GM13976 (cell line): Measurements from ENCODE around the gene CDK5RAP1.

Source experiments
- DNase-seq: peaks from one replicate; pipeline ENCODE4 v3.0.0; 2012; ENCODE audit warnings: low spot score
- in situ Hi-C: fragments of 300-500 bp; cut with MboI; formaldehyde crosslinking; loops from one replicate; pipeline ENCODE4 v1.12.0; 2022; ENCODE audit warnings: low sequenced_read_pairs, mixed read lengths, inconsistent platforms; ENCODE audit not compliant: unreplicated experiment
- TF ChIP-seq, protein P1 (sequence below): IDR thresholded peaks from 2 replicates; pipeline ENCODE4 v1.5.1; 2012; ENCODE audit warnings: borderline replicate concordance, mild to moderate bottlenecking; ENCODE audit not compliant: insufficient read depth; ENCODE audit errors: extremely low read depth, missing control alignments, control extremely low read depth

CDK5RAP1 gene

DNA sequence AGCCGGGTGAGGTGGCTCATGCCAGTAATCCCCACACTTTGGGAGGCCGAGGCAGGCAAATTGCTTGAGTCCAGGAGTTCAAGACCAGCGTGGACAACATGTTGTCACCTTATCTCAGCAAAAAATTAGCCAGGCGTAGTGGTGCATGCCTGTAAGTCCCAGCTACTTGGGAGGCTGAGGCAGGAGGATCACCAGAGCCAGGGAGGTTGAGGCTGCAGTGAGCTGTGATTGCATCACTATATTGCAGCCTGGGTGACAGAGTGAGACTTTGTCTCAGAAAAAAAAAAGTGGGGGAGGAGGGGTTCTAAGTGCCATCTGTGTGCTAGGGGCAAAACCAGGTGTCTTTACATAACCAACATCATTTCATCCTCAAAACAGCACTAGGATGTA, 48.3 kb downstream of the CDK5RAP1 start:
- in situ Hi-C loops = no loop called here
- TF ChIP-seq, protein P1, sequence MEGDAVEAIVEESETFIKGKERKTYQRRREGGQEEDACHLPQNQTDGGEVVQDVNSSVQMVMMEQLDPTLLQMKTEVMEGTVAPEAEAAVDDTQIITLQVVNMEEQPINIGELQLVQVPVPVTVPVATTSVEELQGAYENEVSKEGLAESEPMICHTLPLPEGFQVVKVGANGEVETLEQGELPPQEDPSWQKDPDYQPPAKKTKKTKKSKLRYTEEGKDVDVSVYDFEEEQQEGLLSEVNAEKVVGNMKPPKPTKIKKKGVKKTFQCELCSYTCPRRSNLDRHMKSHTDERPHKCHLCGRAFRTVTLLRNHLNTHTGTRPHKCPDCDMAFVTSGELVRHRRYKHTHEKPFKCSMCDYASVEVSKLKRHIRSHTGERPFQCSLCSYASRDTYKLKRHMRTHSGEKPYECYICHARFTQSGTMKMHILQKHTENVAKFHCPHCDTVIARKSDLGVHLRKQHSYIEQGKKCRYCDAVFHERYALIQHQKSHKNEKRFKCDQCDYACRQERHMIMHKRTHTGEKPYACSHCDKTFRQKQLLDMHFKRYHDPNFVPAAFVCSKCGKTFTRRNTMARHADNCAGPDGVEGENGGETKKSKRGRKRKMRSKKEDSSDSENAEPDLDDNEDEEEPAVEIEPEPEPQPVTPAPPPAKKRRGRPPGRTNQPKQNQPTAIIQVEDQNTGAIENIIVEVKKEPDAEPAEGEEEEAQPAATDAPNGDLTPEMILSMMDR = no peak
- no peak for DNase-seq

DNA sequence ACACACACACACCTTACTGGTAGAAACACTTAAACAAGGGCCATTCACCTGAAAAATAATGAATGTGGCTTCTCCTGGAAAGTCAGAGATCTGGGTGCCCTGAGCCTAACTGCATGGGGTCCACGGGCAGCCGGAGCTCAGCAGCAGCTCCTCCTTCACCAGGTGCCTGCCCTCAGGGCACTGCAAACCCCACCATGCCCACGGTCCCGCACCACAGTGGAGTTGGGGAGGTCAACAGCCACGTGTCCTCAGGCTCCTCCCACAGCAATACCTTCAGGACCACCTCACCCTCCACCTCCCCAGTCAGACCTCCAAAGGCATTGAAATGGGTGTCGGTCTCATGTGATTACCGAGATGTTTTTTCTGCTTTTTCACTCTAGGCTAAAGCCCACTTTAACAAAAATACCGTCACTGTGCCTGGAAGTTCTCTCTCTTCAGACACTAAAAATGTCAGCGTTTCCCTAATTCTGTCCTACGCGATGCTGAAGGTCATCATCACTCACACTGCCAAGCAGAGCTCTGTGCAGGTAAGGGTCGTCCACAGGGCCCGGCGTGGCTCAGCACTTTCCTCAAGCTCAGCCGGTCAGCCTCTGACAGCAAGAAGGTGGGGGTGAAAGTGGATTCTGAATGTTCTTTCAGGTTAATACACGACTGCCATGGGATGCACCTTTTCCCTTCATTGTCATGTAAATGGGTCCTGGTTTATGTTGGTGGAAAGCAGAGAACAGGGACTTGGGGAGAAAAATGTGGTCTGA, 48.9 kb downstream of the CDK5RAP1 start:
- TF ChIP-seq, protein P1 = no peak
- DNase-seq = no peak
- in situ Hi-C loops = no loop called here

DNA sequence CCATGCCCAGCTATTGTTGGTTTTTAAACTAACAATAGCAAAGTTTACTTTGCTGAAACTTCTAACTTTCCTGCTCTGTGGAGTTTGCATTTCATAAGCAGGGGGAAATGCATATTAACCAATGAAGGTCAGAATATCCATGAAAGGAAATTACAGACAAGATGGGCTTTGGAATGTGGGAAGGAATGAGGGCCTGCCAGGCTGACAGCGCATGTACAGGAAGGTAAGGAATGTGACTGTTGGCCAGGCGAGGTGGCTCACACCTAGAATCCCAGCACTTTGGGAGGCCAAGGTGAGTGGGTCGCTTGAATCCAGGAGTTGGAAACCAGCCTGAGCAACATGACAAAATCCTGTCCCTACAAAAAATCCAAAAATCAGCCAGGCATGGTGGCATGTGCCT, 49.6 kb downstream of the CDK5RAP1 start:
- TF ChIP-seq, protein P1 = no peak
- in situ Hi-C loops = no loop called here
- no peak for DNase-seq

DNA sequence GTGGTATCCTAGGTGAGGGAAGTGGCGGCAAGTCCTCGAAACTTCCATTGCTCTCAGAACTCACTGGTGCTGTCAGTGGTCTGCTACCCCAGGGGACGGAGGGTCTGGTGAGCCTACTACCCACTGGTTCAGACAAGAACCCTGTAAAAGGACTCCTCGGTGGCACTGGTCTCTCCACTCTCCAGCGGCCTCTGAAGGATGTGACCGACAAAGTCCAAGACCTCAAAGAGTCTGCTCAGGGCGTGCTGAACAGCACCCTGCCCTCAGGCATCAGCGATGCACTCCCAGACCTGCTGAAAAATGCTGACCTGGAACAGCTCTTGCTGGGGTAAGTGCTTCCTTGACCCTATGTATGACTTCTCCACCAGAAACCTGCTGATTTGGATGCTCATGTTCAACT, 51.8 kb downstream of the CDK5RAP1 start:
- no peak for DNase-seq
- in situ Hi-C loops = no loop called here
- TF ChIP-seq, protein P1 = no peak

DNA sequence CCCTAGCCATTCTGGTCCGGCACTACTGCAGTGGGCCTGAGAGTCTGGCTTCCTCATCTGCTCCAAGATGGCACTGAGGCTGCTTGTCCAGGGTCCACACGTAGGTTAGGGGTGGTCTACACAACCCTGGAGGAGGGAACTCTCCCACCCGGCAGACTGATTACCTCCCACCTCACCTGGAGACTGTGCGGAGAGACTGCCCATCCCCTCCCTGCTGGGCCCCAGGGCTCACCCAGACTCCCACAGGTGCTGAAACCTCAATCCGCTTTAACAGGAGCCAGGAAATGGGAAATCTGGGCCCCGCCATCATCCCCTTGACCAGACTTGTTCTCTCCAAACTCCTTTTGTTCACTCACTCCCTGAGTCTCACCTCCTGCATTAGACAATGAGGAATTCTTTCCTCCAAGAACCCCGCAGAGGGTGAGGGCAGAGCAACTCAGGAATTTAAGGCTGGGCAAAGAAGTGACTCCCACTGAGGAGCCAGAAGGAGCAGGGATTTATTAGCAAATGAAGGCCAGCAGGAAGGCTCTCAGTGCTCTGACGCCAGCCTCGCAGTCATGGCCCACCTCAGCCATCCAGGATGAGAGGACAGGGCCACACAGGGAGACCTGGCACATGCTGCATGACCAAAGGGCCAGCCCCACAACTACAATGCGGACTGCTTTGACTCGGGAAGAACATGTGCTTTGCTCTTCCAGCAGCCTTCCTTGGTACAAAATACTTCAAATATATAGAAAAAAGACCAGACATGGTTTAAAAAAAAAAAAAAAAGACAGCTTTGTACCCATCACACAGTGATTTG, 53.0 kb downstream of the CDK5RAP1 start:
- in situ Hi-C loops = no loop called here
- DNase-seq = no peak
- TF ChIP-seq, protein P1 = no peak

DNA sequence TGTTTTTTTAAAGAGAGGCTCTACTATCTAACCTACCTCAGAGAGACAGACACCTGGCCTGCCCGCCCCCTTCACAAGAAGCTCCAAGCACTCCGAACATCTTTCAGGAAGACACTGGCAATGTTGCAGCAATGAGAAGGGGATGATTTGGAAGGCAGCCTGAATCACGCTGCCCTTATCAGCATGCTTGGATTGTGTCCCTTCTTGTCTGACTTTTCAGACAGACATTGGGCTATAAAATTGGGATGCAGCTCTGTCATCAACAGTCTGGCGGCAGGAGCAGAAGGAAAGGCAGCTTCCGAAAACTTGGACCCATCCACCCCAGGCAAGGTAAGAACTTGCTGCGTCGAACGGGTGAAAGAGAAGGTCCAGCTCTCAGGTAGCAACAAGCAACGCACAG, 56.0 kb downstream of the CDK5RAP1 start:
- DNase-seq = no peak
- in situ Hi-C loops = no loop called here
- TF ChIP-seq, protein P1 = no peak
